Activated CD4-positive, alpha-beta T cell treated with anti-CD3 and anti-CD28 coated beads, Interleukin-2, amount 50 U/mL, for 16 hours (primary cell): ENCODE measurements around the gene CTNNA2.
"Not testable (repeated sequence)": the region's sequence is repeated elsewhere in the genome, so short reads cannot be mapped to it uniquely, and the experiment has no call there.

Experiments used
- DNase-seq: peaks from one replicate; pipeline ENCODE4 v3.0.0-alpha.2; 2020

The CTNNA2 gene

GRCh38 chr2:80113399-80113798 is 600.5 kb downstream of the CTNNA2 start:
- no peak for DNase-seq

DNA sequence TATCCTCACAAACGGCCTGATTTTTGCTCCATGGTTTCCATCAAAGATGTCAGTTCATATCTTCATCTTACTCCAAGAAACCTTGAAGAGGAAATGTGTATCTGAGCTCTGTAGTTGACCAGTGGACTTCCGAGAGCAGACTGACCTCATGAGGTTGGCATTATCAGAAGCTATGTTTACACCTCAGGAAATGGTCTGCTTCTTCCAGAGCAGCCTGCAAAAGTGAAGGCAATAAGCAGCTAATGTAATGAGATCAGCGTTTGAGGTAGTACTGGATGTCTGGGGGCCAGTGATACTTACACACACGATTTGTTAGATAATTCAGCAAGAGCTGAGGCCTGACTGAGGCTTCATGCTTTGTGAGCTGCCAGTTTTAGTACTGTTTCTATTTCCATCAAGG is 602.0 kb downstream of the CTNNA2 start:
- DNase-seq = no peak

- DNase-seq = no peak
These were observed 604.5 kb downstream of the CTNNA2 start for GRCh38 chr2:80117401-80117800.

- no peak for DNase-seq
These were observed 608.0 kb downstream of the CTNNA2 start for GRCh38 chr2:80120866-80121265.

DNA sequence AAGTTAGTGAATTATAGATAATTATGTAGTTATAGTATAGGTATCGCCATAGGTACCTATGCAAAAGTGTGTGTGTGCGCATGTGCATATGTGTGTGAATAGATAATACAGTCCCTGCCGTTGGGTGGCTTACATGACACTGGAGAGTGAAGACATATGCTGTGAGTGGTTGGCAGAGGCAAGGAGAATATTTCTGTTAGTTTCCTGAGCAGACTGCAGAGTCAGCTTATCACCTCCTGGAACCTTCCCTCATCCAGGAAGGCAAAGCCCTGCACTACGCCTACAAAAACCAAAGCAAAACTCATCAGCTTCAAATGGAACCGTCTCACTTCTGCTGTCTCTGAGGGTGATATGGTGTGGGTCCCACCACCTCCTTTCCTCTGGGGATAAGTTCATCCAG is 609.8 kb downstream of the CTNNA2 start:
- DNase-seq = no peak

- DNase-seq = no peak
These were observed 613.8 kb downstream of the CTNNA2 start for GRCh38 chr2:80126596-80127189.

- DNase-seq = no peak
These were observed 615.2 kb downstream of the CTNNA2 start for GRCh38 chr2:80128080-80128479.

DNA sequence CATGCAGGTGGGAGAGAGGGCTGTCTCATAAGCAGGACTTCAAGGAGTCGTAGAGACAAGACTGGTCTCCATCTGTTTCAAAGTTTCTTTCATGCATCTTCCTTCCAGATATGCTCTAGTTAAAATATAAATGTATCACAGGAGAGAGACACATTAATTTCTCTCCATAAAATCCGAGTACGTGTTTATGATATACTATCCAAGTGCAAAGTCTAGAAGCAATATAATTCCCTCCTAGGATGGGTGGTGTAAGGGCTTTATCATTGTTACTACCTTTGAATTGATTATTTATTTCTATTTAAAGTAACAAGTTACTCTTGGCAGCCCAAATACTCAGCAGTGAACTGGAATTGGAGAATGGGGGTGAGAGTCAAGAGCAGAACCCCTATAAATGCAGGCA is 619.4 kb downstream of the CTNNA2 start:
- no peak for DNase-seq

DNA sequence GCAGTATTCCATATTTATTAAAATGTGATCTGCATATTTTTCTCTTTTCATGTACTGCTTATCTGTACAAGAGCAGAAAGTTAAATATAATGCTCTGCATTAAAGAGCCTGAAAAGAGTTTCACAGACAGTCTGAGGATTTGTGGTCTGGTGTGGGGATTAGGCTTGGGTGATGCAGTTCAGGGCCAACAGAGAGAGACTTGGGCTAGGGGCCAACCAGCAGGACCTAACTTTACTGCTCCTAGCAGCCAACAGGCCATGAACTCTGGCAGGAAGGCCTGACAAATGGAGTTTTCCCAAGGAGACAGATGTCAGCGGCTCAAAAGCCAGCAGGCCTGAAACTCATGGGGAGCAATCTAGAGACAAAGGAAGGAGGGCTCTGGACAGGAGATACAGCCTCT is 622.1 kb downstream of the CTNNA2 start:
- no peak for DNase-seq

GRCh38 chr2:80136338-80136737 is 623.5 kb downstream of the CTNNA2 start:
- DNase-seq = no peak

DNA sequence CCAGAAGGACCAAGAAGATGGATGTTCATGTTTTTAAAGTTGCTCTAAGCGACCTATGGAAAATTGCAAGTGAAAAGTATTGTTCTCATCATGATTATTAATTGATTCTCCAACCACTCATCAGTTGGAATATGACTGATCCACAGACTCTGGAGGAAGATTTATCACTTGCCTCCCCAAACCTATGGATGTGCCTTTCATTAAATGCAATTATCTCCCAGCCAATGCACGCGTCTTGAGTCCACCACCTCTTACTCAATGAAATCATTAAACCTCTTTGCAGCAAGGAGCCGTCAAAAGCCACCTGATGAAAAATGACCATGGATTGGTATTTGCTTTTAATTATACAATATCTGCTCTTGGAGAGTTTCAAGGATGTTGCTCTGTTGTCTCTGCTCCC is 626.1 kb downstream of the CTNNA2 start:
- DNase-seq = no peak

- DNase-seq = no peak
These were observed 628.3 kb downstream of the CTNNA2 start for GRCh38 chr2:80141007-80141726.

- no peak for DNase-seq
These were observed 632.6 kb downstream of the CTNNA2 start for GRCh38 chr2:80145499-80145898.

DNA sequence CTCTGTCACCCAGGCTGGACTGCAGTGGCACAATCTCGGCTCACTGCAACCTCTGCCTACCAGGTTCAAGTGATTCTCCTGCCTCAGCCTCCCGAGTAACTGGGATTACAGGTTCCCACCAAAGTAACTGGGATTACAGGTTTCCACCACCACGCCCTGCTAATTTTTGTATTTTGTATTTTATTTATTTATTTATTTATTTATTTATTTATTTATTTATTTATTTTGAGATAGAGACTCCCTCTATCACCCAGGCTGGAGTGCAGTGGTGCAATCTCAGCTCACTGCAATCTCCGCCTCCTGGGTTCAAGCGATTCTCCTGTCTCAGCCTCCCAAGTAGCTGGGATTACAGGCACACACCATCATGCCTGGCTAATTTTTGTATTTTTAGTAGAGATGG is 633.9 kb downstream of the CTNNA2 start:
- not testable (repeated sequence) for DNase-seq

GRCh38 chr2:80147690-80148089 is 634.8 kb downstream of the CTNNA2 start:
- no peak for DNase-seq

DNA sequence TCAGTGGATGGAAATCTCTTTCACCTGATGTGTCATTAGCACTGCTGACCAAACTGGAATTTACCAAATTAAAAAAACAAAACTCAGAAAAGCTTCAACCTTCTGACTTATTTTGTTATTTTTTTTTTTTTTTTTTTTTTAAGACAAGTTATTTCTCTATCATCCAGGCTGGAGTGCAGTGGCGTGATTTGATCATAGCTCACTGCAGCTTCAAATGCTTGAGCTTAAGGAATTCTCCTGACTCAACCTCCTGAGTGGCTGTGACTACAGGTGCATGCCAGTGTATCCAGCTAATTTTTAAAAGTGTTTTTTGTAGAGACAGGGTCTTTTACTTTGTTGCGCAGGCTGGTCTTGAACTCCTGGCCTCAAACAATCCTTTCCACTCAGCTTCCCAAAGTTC is 636.1 kb downstream of the CTNNA2 start:
- DNase-seq = no peak

DNA sequence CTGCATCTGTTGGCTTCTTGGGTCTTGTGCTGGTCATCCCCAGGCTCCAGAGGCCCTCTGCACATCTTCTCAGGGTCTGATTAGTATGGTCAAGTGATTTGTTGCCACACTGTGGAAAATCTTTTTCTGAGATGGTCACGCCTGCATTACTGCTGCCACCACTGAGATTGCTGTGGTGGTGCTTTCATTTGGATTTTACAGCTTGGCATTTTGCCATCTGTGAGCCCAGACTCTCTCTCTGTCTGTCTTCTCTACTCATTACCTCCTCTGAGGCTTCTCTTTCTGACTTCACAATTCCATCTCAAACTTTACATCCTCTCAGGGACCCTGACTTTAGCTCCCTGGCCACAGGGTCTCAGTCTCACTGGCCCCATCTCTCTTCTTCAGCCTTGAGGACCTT is 637.1 kb downstream of the CTNNA2 start:
- no peak for DNase-seq

GRCh38 chr2:80151248-80151647 is 638.4 kb downstream of the CTNNA2 start:
- DNase-seq = no peak

DNA sequence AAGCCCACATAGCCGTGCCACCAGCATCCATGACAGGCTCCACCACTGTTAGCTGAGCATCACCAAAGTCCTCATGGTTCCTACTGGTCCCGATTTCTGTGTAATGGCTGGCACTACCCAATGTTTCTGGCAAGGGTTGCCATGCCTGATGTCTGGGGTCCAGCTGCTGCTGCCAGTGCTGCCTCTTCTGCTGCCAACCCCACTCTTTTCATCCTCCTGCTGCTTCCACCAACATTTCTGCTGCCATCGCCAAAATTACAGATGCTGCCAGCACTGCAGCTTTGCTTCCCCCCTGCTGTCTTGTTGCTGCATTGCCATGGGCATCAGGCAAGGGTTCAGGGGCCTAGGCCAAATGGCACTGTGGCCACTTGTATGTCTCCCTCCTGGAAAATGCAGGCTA is 638.8 kb downstream of the CTNNA2 start:
- DNase-seq = no peak

GRCh38 chr2:80153151-80153550 is 640.3 kb downstream of the CTNNA2 start:
- DNase-seq = no peak

DNA sequence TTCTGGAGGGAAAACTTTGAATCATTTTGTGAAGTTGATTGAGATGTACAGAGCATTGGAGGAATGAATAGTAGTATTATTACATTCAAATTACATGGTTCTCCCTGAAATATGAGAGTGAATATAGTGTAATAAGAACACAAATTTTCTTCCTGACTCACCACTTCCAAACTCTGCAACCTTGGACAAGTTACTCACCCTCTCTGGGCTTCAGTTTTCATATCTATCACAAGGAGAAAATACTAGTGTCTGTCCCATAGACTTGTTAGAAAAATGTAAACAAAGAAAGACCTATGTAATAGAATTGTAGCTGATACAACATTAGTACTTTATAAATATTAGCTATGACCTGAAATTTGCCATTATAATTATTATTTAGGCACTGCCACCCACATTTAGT is 640.9 kb downstream of the CTNNA2 start:
- no peak for DNase-seq

GRCh38 chr2:80154231-80154915 is 641.5 kb downstream of the CTNNA2 start:
- DNase-seq = no peak

GRCh38 chr2:80164375-80164774 is 651.5 kb downstream of the CTNNA2 start:
- DNase-seq = no peak

DNA sequence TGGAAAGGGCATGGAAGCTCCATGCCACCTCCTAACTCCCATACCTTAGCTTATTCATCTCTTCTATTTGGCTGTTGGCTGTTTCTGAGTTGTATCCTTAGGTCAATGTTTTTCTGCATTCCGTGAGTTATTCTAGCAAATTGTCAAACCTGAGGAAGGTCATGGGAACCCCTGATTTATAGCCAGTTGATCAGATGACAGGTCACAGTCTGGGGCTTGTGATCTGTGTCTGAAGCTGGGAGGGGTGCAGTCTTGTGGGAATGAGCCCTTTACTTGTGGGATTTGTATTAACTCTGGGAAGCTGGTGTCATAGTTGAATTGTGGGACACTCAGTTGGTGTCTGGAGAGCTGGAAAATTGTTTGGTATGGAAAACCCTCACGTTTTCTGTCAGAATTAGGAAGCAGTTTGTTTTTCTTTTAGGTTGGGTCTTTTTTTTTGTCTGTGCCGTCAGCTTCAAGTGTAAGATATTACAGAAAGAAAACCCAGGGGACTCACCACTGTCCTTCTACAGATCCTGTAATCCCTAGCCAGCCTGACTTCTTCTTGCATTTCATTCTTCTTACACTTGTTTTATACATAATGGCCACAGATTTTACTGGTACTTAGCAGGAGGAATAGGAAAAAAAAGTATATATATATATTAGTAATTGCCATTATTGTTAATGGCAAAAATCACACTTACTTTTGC is 653.8 kb downstream of the CTNNA2 start:
- DNase-seq = no peak
